GM12878 (cell line): ENCODE results near the gene ZNF506. TPM values are rescaled to one million over a fixed set of nuclear protein-coding genes. Genes with fewer than 3 reads are reported as not detected.

Source experiments
- ATAC-seq: fragments of 200-7000 bp; cut with Tn5 transposase; 3 replicates; pipeline ENCODE4 v1.9.1; 2020; ENCODE audit warnings: mild to moderate bottlenecking, moderate library complexity
- Bru-seq: library from RNA; stranded (reverse); fragments of 400-500 nt; gene quantifications from one replicate; lab custom pipeline; 2021; lab: Mats Ljungman, UMichigan
- BruChase-seq, 2 experiments: library from RNA; stranded (reverse); fragments of 400-500 nt; gene quantifications; one replicate each; lab custom pipeline; 2021; lab: Mats Ljungman, UMichigan
- BruUV-seq: library from RNA; stranded (reverse); fragments of 400-500 nt; replicated peaks from 2 replicates; lab custom pipeline; 2021; lab: Mats Ljungman, UMichigan
- CTCF ChIA-PET: fragments of 300-600 bp; sonication (Branson Sonifier 250); formaldehyde crosslinking; extraction: SDS; loops from one replicate; lab custom pipeline; 2021; ENCODE audit warnings: inconsistent platforms; lab: Yijun Ruan, JAX
- POLR2A ChIA-PET: fragments of 350-600 bp; formaldehyde crosslinking; extraction: SDS; loops from one replicate; lab custom pipeline; 2021; ENCODE audit warnings: inconsistent platforms; lab: Charles Lee
- RAD21 ChIA-PET: fragments of 300-600 bp; sonication (Branson Sonifier 250); formaldehyde crosslinking; loops from one replicate; lab custom pipeline; 2023; ENCODE audit warnings: antibody characterized with exemption; ENCODE audit not compliant: unreplicated experiment; lab: Charles Lee
- SMC1A ChIA-PET: fragments of 300-600 bp; sonication (Branson Sonifier 250); formaldehyde crosslinking; loops from one replicate; lab custom pipeline; 2023; ENCODE audit not compliant: unreplicated experiment, uncharacterized antibody; lab: Charles Lee
- DNase-seq: peaks from one replicate; pipeline ENCODE4 v3.0.0-alpha.2; 2011; ENCODE audit warnings: low read depth, low spot score
- FAIRE-seq: peaks from 3 replicates; lab custom pipeline; 2011; peaks lifted over from hg19 to GRCh38; lab: Jason Lieb, UNC
- H2AFZ ChIP-seq: 2 replicates; pipeline ENCODE4 v1.6.0; 2011; ENCODE audit warnings: low read depth, low read length, control low read depth; ENCODE audit not compliant: control insufficient read depth
- H3K27ac ChIP-seq: 2 replicates; pipeline ENCODE4 v1.5.1; 2011; ENCODE audit warnings: control low read depth; ENCODE audit not compliant: control insufficient read depth, insufficient read depth
- H3K27me3 ChIP-seq, 2 experiments: replicated peaks in 1 of 2; 2 replicates each; pipeline versions ENCODE4 v1.6.0 to v1.6.1; 2011; ENCODE audit warnings: low read length in 1 of 2; ENCODE audit not compliant: control insufficient read depth in 2 of 2, insufficient read depth in 2 of 2
- H3K36me3 ChIP-seq, 2 experiments: 2 replicates each; pipeline ENCODE4 v1.5.1; 2011; ENCODE audit warnings: low read length in 1 of 2; ENCODE audit not compliant: control insufficient read depth in 2 of 2, insufficient read depth in 2 of 2
- H3K4me1 ChIP-seq: 2 replicates; pipeline ENCODE4 v1.6.1; 2011; ENCODE audit warnings: mild to moderate bottlenecking, low read length, moderate library complexity, mixed read lengths; ENCODE audit not compliant: control insufficient read depth, insufficient read depth
- H3K4me2 ChIP-seq: 2 replicates; pipeline ENCODE4 v1.6.0; 2011; ENCODE audit warnings: control low read depth; ENCODE audit not compliant: control insufficient read depth, insufficient read depth
- H3K4me3 ChIP-seq: fragments of 200-600 bp; sonication (generic); 2 replicates; pipeline ENCODE4 v1.5.1; 2016
- H3K79me2 ChIP-seq: 2 replicates; pipeline ENCODE4 v1.6.0; 2011; ENCODE audit warnings: low read length; ENCODE audit not compliant: control insufficient read depth, insufficient read depth
- H3K9ac ChIP-seq: 2 replicates; pipeline ENCODE4 v1.8.0; 2011; ENCODE audit warnings: low read length, control low read depth, mixed read lengths; ENCODE audit not compliant: control insufficient read depth, insufficient read depth
- H3K9me3 ChIP-seq: replicated peaks from 3 replicates; pipeline ENCODE4 v1.5.1; 2011; ENCODE audit warnings: mild to moderate bottlenecking, low read length; ENCODE audit not compliant: control insufficient read depth, insufficient read depth
- H4K20me1 ChIP-seq: 2 replicates; pipeline ENCODE4 v1.6.0; 2011; ENCODE audit not compliant: control insufficient read depth, insufficient read depth
- BACH1 ChIP-seq: fragments of 450-650 bp; IDR thresholded peaks from 2 replicates; pipeline ENCODE4 v1.6.1; 2017; ENCODE audit warnings: mild to moderate bottlenecking, borderline replicate concordance
- CBFB ChIP-seq: IDR thresholded peaks from 2 replicates; pipeline ENCODE4 v1.6.1; 2016; ENCODE audit warnings: antibody characterized with exemption, low read depth
- CHD4 ChIP-seq: fragments of 200-600 bp; sonication (generic); IDR thresholded peaks from 2 replicates; pipeline ENCODE4 v1.6.1; 2016; ENCODE audit warnings: mild to moderate bottlenecking
- CREM ChIP-seq: IDR thresholded peaks from 2 replicates; pipeline ENCODE4 v1.6.1; 2014; ENCODE audit warnings: antibody characterized with exemption, low read depth
- HCFC1 ChIP-seq: fragments of 150-350 bp; IDR thresholded peaks from 2 replicates; pipeline ENCODE4 v1.6.1; 2014; ENCODE audit warnings: low read length
- IKZF1 ChIP-seq: fragments of 450-650 bp; conservative IDR thresholded peaks from 2 replicates; pipeline ENCODE4 v1.6.1; 2017; ENCODE audit warnings: antibody characterized with exemption, mild to moderate bottlenecking
- MTA2 ChIP-seq: fragments of 450-650 bp; IDR thresholded peaks from 2 replicates; pipeline ENCODE4 v1.6.1; 2016; ENCODE audit warnings: low read depth, mild to moderate bottlenecking, moderate library complexity
- MXI1 ChIP-seq: fragments of 150-350 bp; IDR thresholded peaks from 2 replicates; pipeline ENCODE4 v1.6.1; 2011; ENCODE audit warnings: low read depth, mild to moderate bottlenecking, inconsistent platforms, low read length, improper control_type of control experiment
- POLR2A ChIP-seq: IDR thresholded peaks from 2 replicates; pipeline ENCODE4 v1.6.1; 2011; ENCODE audit warnings: low read depth, mild to moderate bottlenecking, low read length
- RFX5 ChIP-seq: IDR thresholded peaks from 2 replicates; pipeline ENCODE4 v1.6.1; 2011; ENCODE audit warnings: low read depth, low read length, improper control_type of control experiment
- SP1 ChIP-seq: IDR thresholded peaks from one replicate; pipeline ENCODE4 v1.6.1; 2011; ENCODE audit warnings: low read depth, low read length
- TAF1 ChIP-seq: IDR thresholded peaks from 2 replicates; pipeline ENCODE4 v1.6.1; 2011; ENCODE audit warnings: mild to moderate bottlenecking, low read depth, low read length, borderline replicate concordance
- ZBTB33 ChIP-seq: fragments of 450-650 bp; IDR thresholded peaks from 2 replicates; pipeline ENCODE4 v1.6.1; 2017; ENCODE audit warnings: mild to moderate bottlenecking
- WGBS: methylation state at CpG from one replicate; pipeline ENCODE4 v1.1.6; 2016; ENCODE audit warnings: low lambda C conversion rate; ENCODE audit not compliant: insufficient replicate concordance, insufficient coverage; ENCODE audit errors: missing lambda C conversion rate; 5-methylcytosine and 5-hydroxymethylcytosine counted together
- in situ Hi-C: fragments of 300-500 bp; cut with MboI; formaldehyde crosslinking; loops from 9 replicates; pipeline ENCODE4 v1.14.3; 2018; ENCODE audit warnings: mixed read lengths
- intact Hi-C: fragments of 100-400 bp; cut with micrococcal nuclease; formaldehyde crosslinking; loops from one replicate; pipeline ENCODE4 v1.14.2; 2022; ENCODE audit not compliant: unreplicated experiment
- long read RNA-seq, 2 experiments: library from polyadenylated mRNA; unstranded; transcript quantifications; one replicate each; pipeline ENCODE4 v2.0.0, GENCODE V29; 2019 to 2020
- polyA minus RNA-seq, 3 experiments: library from RNA; depleted of rRNA, polyadenylated mRNA; stranded (reverse); fragments of >200 nt; gene quantifications; 2 replicates each; pipeline ENCODE4 v1.2.3, GENCODE V29; 2011
- polyA plus RNA-seq, 11 experiments: library from polyadenylated mRNA; depleted of rRNA in 4 of 11; unstranded in 6 of 11; stranded (reverse) in 5 of 11; fragments of >200 nt; fragmentation: Nextera tagmentation in 4 of 11; fragmentation: Illumina TruSeq in 1 of 11; extraction: Ambion mirVana in 4 of 11; extraction: Trizol in 1 of 11; gene quantifications; 1 replicate in 1 of 11; 2 replicates in 10 of 11; pipeline versions ENCODE4 v1.2.1 to v1.2.3, GENCODE V29; 2011 to 2016; ENCODE audit warnings: inconsistent platforms in 2 of 11, missing spikeins in 2 of 11, low read depth in 1 of 11
- total RNA-seq, 4 experiments: library from RNA; depleted of rRNA in 3 of 4; stranded (reverse); fragments of >200 nt in 3 of 4; fragmentation: Illumina TruSeq in 1 of 4; extraction: Trizol in 1 of 4; gene quantifications; 2 replicates each; pipeline versions ENCODE4 v1.2.1 to v1.2.3, GENCODE V29; 2013 to 2021
- TF ChIP-seq, protein P1 (sequence below): fragments of 450-650 bp; IDR thresholded peaks from 2 replicates; pipeline ENCODE4 v1.6.1; 2016; ENCODE audit warnings: mild to moderate bottlenecking, moderate library complexity, borderline replicate concordance

The ZNF506 gene
- total RNA-seq (2013; cell fraction: nucleolus; rRNA removed): 235 and 244 TPM in 2 replicates
- total RNA-seq (2014; rRNA removed) (8.0 and 12.0 TPM in 2 replicates), total RNA-seq (2014; rRNA removed; fragmentation: Illumina TruSeq; extraction: Trizol) (11.7 and 12.0 TPM in 2 replicates), total RNA-seq (2021) (8.6 and 8.8 TPM in 2 replicates), polyA plus RNA-seq (2011; rRNA removed) (5.9 and 10.2 TPM in 2 replicates), polyA plus RNA-seq (2014; fragmentation: Illumina TruSeq; extraction: Trizol) (7.2 and 8.7 TPM in 2 replicates), polyA plus RNA-seq (2014; fragmentation: Nextera tagmentation; extraction: Ambion mirVana) (1 to 10 TPM; 3.5 to 4.0 TPM), polyA plus RNA-seq (2014; rRNA removed) (5.2 and 7.4 TPM in 2 replicates), polyA plus RNA-seq (2016; fragmentation: Nextera tagmentation; extraction: Ambion mirVana) (1 to 10 TPM; 7.8 to 9.1 TPM), polyA minus RNA-seq (2011; rRNA and poly(A)+ RNA removed) (3.4 and 4.5 TPM in 2 replicates), Bru-seq, nascent RNA (percentile 86 among the genes with signal in this experiment), BruChase-seq, experiment 1, labeled RNA remaining after a 6-hour chase (percentile 97 among the genes with signal in this experiment), BruChase-seq, experiment 2, labeled RNA remaining after a 2-hour chase (percentile 97 among the genes with signal in this experiment)
- polyA plus RNA-seq (2011; ENCODE audit: low read depth): 4.7 TPM
- polyA plus RNA-seq (2011; cell fraction: cytosol; rRNA removed): 2.7 and 3.5 TPM in 2 replicates
- 3.4 and 3.9 TPM in 2 replicates for polyA plus RNA-seq (2011; cell fraction: nucleus; rRNA removed)
- 8.1 and 9.1 TPM in 2 replicates for polyA plus RNA-seq (2012)
- polyA minus RNA-seq (2011; cell fraction: cytosol; rRNA and poly(A)+ RNA removed): 1.6 and 3.6 TPM in 2 replicates
- 5.8 and 8.8 TPM in 2 replicates for polyA minus RNA-seq (2011; cell fraction: nucleus; rRNA and poly(A)+ RNA removed)
- long read RNA-seq, experiment 1: 0 reads
- long read RNA-seq, experiment 2, transcript ZNF506-203 (4 exons, 1,424 nt): major isoform, 5 of 21 reads
- long read RNA-seq, experiment 2, partial matches to known transcripts: 8 of 21 reads
- long read RNA-seq, experiment 2, other reads (novel, unspliced or antisense): 8 of 21 reads

GRCh38 chr19:19821366-19821951 lies at the start of gene ZNF506:
TSS of gene ZNF506 (minus strand) at chr19:19821750. CDS start at chr19:19821603, 147 bp downstream.
- WGBS: 1% methylated on average over 28 of the region's 28 CpGs
- in situ Hi-C loops: no loop called here
- Histone ChIP-seq H3K9me3 (peaks cover 35% of the 10 kb centered on the region), H3K79me2 (peaks cover 14% of the 10 kb centered on the region), H3K27me3 (no peaks in the 10 kb centered on the region), H3K36me3 (no peaks in the 10 kb centered on the region), H2AFZ (peak within 1 kb of the TSS; percentile 94), H4K20me1 (no peaks in the 10 kb centered on the region), H3K4me1 (peaks cover 2% of the 10 kb centered on the region; the same call in 1 of the 2 replicates), H3K4me3 (peak within 1 kb of the TSS; percentile 90), H3K4me2 (peak within 1 kb of the TSS; percentile 64), H3K27ac (peak within 1 kb of the TSS; percentile 96), H3K9ac (peak within 1 kb of the TSS; percentile 82)
- CTCF ChIA-PET: interaction anchor here (1.0 to 1.7 kb wide), 7 partner anchors 16 to 157 kb away, joined by 3 to 6 read pairs (median 3); partner anchors contain the start of gene ZNF253
- intact Hi-C loops: loop anchor here (5.0 kb wide), 3 partner anchors 46 to 159 kb away; partner anchors contain the start of genes ATP13A1, ZNF253 and ZNF93
- POLR2A ChIA-PET: interaction anchor here (0.5 to 2.2 kb wide), 7 partner anchors 23 to 154 kb away, joined by 3 to 10 read pairs (median 4); partner anchors contain the start of genes ZNF253 and ZNF93
- RAD21 ChIA-PET: interaction anchor here (0.8 to 2.1 kb wide), 8 partner anchors 9 to 159 kb away, joined by 3 to 14 read pairs (median 5); partner anchors contain the start of genes ZNF101 and ZNF253
- peak; percentile 80 for FAIRE-seq
- TSS peak; percentile 80 for BruUV-seq
- SMC1A ChIA-PET: interaction anchor here (0.7 to 2.8 kb wide), 13 partner anchors 13 to 160 kb away, joined by 3 to 13 read pairs (median 3); partner anchors contain the start of genes ZNF253 and ZNF93
- DNase-seq: peak; percentile 70
- ATAC-seq: peak; percentile 96
- TF ChIP-seq BACH1 (no peak), HCFC1 (peak; percentile 38; the same call in 1 of the 2 replicates), MTA2 (0 out of 2 replicates have a peak, but pooled peaks have one; percentile 17), IKZF1 (peak; percentile 54; the same call in 1 of the 2 replicates), CREM (peak; percentile 64; the same call in 1 of the 2 replicates), ZBTB33 (no peak), POLR2A (peak; percentile 97), RFX5 (peak; percentile 64; the same call in 1 of the 2 replicates), SP1 (peak; percentile 93), CBFB (no peak), TAF1 (peak; percentile 72; the same call in 1 of the 2 replicates), CHD4 (no peak), MXI1 (0 out of 2 replicates have a peak, but pooled peaks have one; percentile 19)
- TF ChIP-seq, protein P1, sequence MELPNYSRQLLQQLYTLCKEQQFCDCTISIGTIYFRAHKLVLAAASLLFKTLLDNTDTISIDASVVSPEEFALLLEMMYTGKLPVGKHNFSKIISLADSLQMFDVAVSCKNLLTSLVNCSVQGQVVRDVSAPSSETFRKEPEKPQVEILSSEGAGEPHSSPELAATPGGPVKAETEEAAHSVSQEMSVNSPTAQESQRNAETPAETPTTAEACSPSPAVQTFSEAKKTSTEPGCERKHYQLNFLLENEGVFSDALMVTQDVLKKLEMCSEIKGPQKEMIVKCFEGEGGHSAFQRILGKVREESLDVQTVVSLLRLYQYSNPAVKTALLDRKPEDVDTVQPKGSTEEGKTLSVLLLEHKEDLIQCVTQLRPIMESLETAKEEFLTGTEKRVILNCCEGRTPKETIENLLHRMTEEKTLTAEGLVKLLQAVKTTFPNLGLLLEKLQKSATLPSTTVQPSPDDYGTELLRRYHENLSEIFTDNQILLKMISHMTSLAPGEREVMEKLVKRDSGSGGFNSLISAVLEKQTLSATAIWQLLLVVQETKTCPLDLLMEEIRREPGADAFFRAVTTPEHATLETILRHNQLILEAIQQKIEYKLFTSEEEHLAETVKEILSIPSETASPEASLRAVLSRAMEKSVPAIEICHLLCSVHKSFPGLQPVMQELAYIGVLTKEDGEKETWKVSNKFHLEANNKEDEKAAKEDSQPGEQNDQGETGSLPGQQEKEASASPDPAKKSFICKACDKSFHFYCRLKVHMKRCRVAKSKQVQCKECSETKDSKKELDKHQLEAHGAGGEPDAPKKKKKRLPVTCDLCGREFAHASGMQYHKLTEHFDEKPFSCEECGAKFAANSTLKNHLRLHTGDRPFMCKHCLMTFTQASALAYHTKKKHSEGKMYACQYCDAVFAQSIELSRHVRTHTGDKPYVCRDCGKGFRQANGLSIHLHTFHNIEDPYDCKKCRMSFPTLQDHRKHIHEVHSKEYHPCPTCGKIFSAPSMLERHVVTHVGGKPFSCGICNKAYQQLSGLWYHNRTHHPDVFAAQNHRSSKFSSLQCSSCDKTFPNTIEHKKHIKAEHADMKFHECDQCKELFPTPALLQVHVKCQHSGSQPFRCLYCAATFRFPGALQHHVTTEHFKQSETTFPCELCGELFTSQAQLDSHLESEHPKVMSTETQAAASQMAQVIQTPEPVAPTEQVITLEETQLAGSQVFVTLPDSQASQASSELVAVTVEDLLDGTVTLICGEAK: peak; percentile 80
